ENCODE measurements around the gene CDT1. TPM values are rescaled to one million over a fixed set of nuclear protein-coding genes. Genes with fewer than 3 reads are reported as not detected.

Gene CDT1
- total RNA-seq, 1 donor from 2014 or later: 16.2 TPM

GRCh38 chr16:88760424-88761142 lies 43.0 kb upstream of the CDT1 start:
- Mint-ChIP-seq H3K4me3 (ENCODE audit: unreplicated experiment) (no peak overlapping the region), H3K36me3 (ENCODE audit: low read depth, unreplicated experiment) (peaks cover 13% of the 10 kb centered on the region), H3K9me3 (ENCODE audit: unreplicated experiment) (no peaks in the 10 kb centered on the region), H3K4me1 (ENCODE audit: unreplicated experiment) (peaks cover 28% of the 10 kb centered on the region), H3K27ac (ENCODE audit: unreplicated experiment) (no peak overlapping the region), H3K27me3 (ENCODE audit: unreplicated experiment) (peaks cover 2% of the 10 kb centered on the region)
- no peak for TF ChIP-seq CTCF (IDR thresholded peaks at IDR 0.05; ENCODE audit: unreplicated experiment)
- no peak for DNase-seq (ENCODE audit: low spot score)

GRCh38 chr16:88761143-88761534 lies 42.5 kb upstream of the CDT1 start:
- TF ChIP-seq CTCF (IDR thresholded peaks at IDR 0.05; ENCODE audit: unreplicated experiment): no peak
- DNase-seq (ENCODE audit: low spot score): no peak
- Mint-ChIP-seq H3K4me1 (ENCODE audit: unreplicated experiment) (peaks cover 28% of the 10 kb centered on the region), H3K27me3 (ENCODE audit: unreplicated experiment) (peaks cover 2% of the 10 kb centered on the region), H3K27ac (ENCODE audit: unreplicated experiment) (no peak overlapping the region), H3K9me3 (ENCODE audit: unreplicated experiment) (no peaks in the 10 kb centered on the region), H3K36me3 (ENCODE audit: low read depth, unreplicated experiment) (peaks cover 13% of the 10 kb centered on the region), H3K4me3 (ENCODE audit: unreplicated experiment) (no peak overlapping the region)

- DNase-seq (ENCODE audit: low spot score): no peak
- H3K4me3 Mint-ChIP-seq (ENCODE audit: unreplicated experiment): no peak overlapping the region
- H3K27ac Mint-ChIP-seq (ENCODE audit: unreplicated experiment): no peak overlapping the region
- H3K9me3 Mint-ChIP-seq (ENCODE audit: unreplicated experiment): no peaks in the 10 kb centered on the region
- TF ChIP-seq CTCF (IDR thresholded peaks at IDR 0.05; ENCODE audit: unreplicated experiment): no peak
- peaks cover 29% of the 10 kb centered on the region for H3K4me1 Mint-ChIP-seq (ENCODE audit: unreplicated experiment)
- H3K36me3 Mint-ChIP-seq (ENCODE audit: low read depth, unreplicated experiment): peaks cover 13% of the 10 kb centered on the region
- peaks cover 3% of the 10 kb centered on the region for H3K27me3 Mint-ChIP-seq (ENCODE audit: unreplicated experiment)
These were observed 41.8 kb upstream of the CDT1 start for GRCh38 chr16:88761830-88762229.

GRCh38 chr16:88762258-88762870 lies 41.2 kb upstream of the CDT1 start:
- TF ChIP-seq CTCF (IDR thresholded peaks at IDR 0.05; ENCODE audit: unreplicated experiment): no peak
- DNase-seq (ENCODE audit: low spot score): no peak
- H3K36me3 Mint-ChIP-seq (ENCODE audit: low read depth, unreplicated experiment): peaks cover 13% of the 10 kb centered on the region
- no peak overlapping the region for H3K27ac Mint-ChIP-seq (ENCODE audit: unreplicated experiment)
- peaks cover 6% of the 10 kb centered on the region for H3K27me3 Mint-ChIP-seq (ENCODE audit: unreplicated experiment)
- H3K4me1 Mint-ChIP-seq (ENCODE audit: unreplicated experiment): peaks cover 35% of the 10 kb centered on the region
- no peaks in the 10 kb centered on the region for H3K9me3 Mint-ChIP-seq (ENCODE audit: unreplicated experiment)
- no peak overlapping the region for H3K4me3 Mint-ChIP-seq (ENCODE audit: unreplicated experiment)

GRCh38 chr16:88762941-88763340 lies 40.6 kb upstream of the CDT1 start:
- Mint-ChIP-seq H3K9me3 (ENCODE audit: unreplicated experiment) (no peaks in the 10 kb centered on the region), H3K27me3 (ENCODE audit: unreplicated experiment) (peaks cover 6% of the 10 kb centered on the region), H3K4me1 (ENCODE audit: unreplicated experiment) (peaks cover 38% of the 10 kb centered on the region), H3K36me3 (ENCODE audit: low read depth, unreplicated experiment) (peaks cover 13% of the 10 kb centered on the region), H3K27ac (ENCODE audit: unreplicated experiment) (no peak overlapping the region), H3K4me3 (ENCODE audit: unreplicated experiment) (no peak overlapping the region)
- no peak for DNase-seq (ENCODE audit: low spot score)
- no peak for TF ChIP-seq CTCF (IDR thresholded peaks at IDR 0.05; ENCODE audit: unreplicated experiment)

Measured in endothelial cell (in vitro differentiated cells).